Lower leg skin (tissue), 4 donors: ENCODE data around the gene TMEM190. TPM values are rescaled to one million over a fixed set of nuclear protein-coding genes. Genes with fewer than 3 reads are reported as not detected.

Source experiments
- DNase-seq, 2 donors: peaks; one replicate each; pipeline ENCODE4 v3.0.0-alpha.2; 2019; ENCODE audit warnings: low spot score in 2 of 2
- H3K4me3 ChIP-seq: fragments of 200-600 bp; sonication (generic); 2 replicates; pipeline ENCODE4 v1.5.1; 2017; ENCODE audit warnings: mild to moderate bottlenecking, low read depth; ENCODE audit not compliant: poor library complexity, severe bottlenecking
- POLR2A ChIP-seq, 2 donors: fragments of 450-650 bp; IDR thresholded peaks; one replicate each; pipeline ENCODE4 v1.6.1; 2016 to 2017; ENCODE audit warnings: antibody characterized with exemption in 2 of 2, mild to moderate bottlenecking in 1 of 2, moderate library complexity in 1 of 2
- WGBS, 2 donors: methylation state at CpG; one replicate each; pipeline ENCODE4 v1.1.5; 2018; 5-methylcytosine and 5-hydroxymethylcytosine counted together
- intact Hi-C: fragments of 100-400 bp; cut with DNase I; formaldehyde crosslinking; loops from one replicate; pipeline ENCODE4 v1.15.0; 2023; ENCODE audit warnings: low total_unique reads
- total RNA-seq, 4 donors: library from RNA; depleted of rRNA; stranded (reverse); fragments of >200 nt; gene quantifications; one replicate each; pipeline ENCODE4 v1.1.0, GENCODE V29; 2016
- TF ChIP-seq, protein P1 (sequence below), 3 donors: fragments of 450-650 bp; IDR thresholded peaks; one replicate each; pipeline ENCODE4 v1.5.1; 2016; ENCODE audit warnings: antibody characterized with exemption in 3 of 3, mild to moderate bottlenecking in 3 of 3, moderate library complexity in 2 of 3

The TMEM190 gene
- total RNA-seq, 4 donors from 2014 or later, result not detected

GRCh38 chr19:55386493-55386971, 9.9 kb downstream of the TMEM190 start:
- 1 to 3% methylated on average over 18 to 33 of the region's 33 CpGs for WGBS, 2 donors
- DNase-seq, result no peak
- intact Hi-C loops, result no loop called here
- peak overlapping the region; percentile 77 for H3K4me3 ChIP-seq
- TF ChIP-seq POLR2A (IDR thresholded peaks at IDR 0.05), result no peak
- TF ChIP-seq, protein P1, sequence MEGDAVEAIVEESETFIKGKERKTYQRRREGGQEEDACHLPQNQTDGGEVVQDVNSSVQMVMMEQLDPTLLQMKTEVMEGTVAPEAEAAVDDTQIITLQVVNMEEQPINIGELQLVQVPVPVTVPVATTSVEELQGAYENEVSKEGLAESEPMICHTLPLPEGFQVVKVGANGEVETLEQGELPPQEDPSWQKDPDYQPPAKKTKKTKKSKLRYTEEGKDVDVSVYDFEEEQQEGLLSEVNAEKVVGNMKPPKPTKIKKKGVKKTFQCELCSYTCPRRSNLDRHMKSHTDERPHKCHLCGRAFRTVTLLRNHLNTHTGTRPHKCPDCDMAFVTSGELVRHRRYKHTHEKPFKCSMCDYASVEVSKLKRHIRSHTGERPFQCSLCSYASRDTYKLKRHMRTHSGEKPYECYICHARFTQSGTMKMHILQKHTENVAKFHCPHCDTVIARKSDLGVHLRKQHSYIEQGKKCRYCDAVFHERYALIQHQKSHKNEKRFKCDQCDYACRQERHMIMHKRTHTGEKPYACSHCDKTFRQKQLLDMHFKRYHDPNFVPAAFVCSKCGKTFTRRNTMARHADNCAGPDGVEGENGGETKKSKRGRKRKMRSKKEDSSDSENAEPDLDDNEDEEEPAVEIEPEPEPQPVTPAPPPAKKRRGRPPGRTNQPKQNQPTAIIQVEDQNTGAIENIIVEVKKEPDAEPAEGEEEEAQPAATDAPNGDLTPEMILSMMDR (IDR thresholded peaks at IDR 0.05), result no peak

GRCh38 chr19:55387736-55388497, 11.3 kb downstream of the TMEM190 start:
- H3K4me3 ChIP-seq, result no peak overlapping the region
- DNase-seq, result no peak
- intact Hi-C loops, result no loop called here
- 74 to 80% methylated on average over 13 to 24 of the region's 24 CpGs for WGBS, 2 donors
- TF ChIP-seq POLR2A (IDR thresholded peaks at IDR 0.05), result no peak
- TF ChIP-seq, protein P1 (IDR thresholded peaks at IDR 0.05), result no peak

GRCh38 chr19:55389386-55390317, 13.0 kb downstream of the TMEM190 start:
- WGBS, 2 donors, result 81 to 86% methylated on average over 20 to 21 of the region's 21 CpGs
- H3K4me3 ChIP-seq, result no peak overlapping the region
- intact Hi-C loops, result no loop called here
- TF ChIP-seq POLR2A (IDR thresholded peaks at IDR 0.05), result no peak
- TF ChIP-seq, protein P1 (IDR thresholded peaks at IDR 0.05), result no peak
- DNase-seq, result no peak

DNA sequence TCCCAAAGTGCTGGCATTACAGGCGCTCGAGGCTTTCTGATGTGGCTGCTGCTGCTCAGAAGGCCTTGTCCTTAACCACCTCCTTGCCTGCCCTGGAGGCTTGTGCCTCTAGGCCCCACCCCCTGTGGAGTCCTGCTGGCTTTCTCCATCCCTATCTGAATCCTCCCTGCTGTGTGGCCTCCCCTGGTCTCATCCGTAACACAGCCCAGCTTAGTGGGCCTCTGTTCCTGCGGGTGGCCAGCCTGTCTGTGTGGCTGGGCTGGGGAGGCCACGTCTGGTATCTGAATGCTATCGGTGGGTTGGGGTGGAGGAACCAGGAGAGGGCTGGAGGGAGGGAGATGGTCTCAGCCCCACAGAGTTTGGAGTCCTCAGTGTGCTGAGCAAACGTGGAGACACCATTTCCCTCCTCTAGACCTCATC, 13.8 kb downstream of the TMEM190 start:
- intact Hi-C loops, result no loop called here
- 75 to 78% methylated on average over 7 of the region's 7 CpGs for WGBS, 2 donors
- TF ChIP-seq POLR2A (IDR thresholded peaks at IDR 0.05), result no peak
- TF ChIP-seq, protein P1 (IDR thresholded peaks at IDR 0.05), result no peak
- no peak for DNase-seq
- H3K4me3 ChIP-seq, result no peak overlapping the region

- H3K4me3 ChIP-seq, result no peak overlapping the region
- no peak for DNase-seq
- no peak for TF ChIP-seq POLR2A (IDR thresholded peaks at IDR 0.05)
- TF ChIP-seq, protein P1 (IDR thresholded peaks at IDR 0.05), result no peak
- 76 to 83% methylated on average over 10 to 12 of the region's 12 CpGs for WGBS, 2 donors
- intact Hi-C loops, result no loop called here
Measured at GRCh38 chr19:55391191-55391670, 14.6 kb downstream of the TMEM190 start.
